Measurements from ENCODE around the gene SHISAL1. TPM values are rescaled to one million over a fixed set of nuclear protein-coding genes. Genes with fewer than 3 reads are reported as not detected.

The SHISAL1 gene
- total RNA-seq, 1 experiment from 2014 or later, result 2.9 TPM

DNA sequence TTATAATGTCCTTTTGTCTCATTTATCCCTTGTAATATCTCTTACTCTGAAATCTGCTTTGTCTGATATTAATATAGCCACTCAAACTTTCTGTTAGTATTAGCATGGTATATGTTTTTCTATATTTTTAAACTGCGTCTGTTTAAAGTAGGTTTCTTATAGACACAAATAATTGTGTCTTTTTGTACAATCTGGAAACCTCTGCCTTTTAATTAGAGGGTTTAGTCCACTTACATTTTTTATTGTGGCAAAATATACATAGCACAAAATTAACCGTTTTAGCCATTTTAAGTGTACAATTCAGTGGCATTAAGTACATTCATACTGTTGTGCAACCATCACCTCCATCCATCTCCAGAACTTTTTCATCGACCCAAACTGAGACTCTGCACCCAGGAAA lies 103.4 kb downstream of the SHISAL1 start:
- Histone ChIP-seq H3K56ac (ENCODE audit: insufficient read length, low read depth, low read length) (no peak overlapping the region), H2BK20ac (ENCODE audit: low read depth, low read length, poor library complexity, severe bottlenecking) (no peak overlapping the region), H3K23ac (ENCODE audit: insufficient read length, low read depth, low read length) (no peak overlapping the region), H3K79me2 (ENCODE audit: insufficient read depth, low read length) (no peaks in the 10 kb centered on the region), H4K20me1 (ENCODE audit: control insufficient read depth, insufficient read depth, insufficient read length) (no peaks in the 10 kb centered on the region), H3K79me1 (ENCODE audit: insufficient read depth, low read depth, low read length, poor library complexity, severe bottlenecking) (no peaks in the 10 kb centered on the region), H3K4me2 (ENCODE audit: insufficient read depth, insufficient read length, low read length) (no peak overlapping the region), H3K27me3 (ENCODE audit: insufficient read depth, low read length) (no peaks in the 10 kb centered on the region), H2BK5ac (ENCODE audit: insufficient read length, low read length) (no peak overlapping the region), H4K91ac (ENCODE audit: insufficient read length, low read depth, low read length) (no peak overlapping the region), H3T11ph (ENCODE audit: low read length) (no peak overlapping the region), H2BK15ac (ENCODE audit: low read depth, low read length) (no peak overlapping the region), H2BK120ac (ENCODE audit: low read depth, low read length, poor library complexity, severe bottlenecking) (no peak overlapping the region), H3K4ac (ENCODE audit: low read depth, low read length) (no peak overlapping the region), H3K18ac (ENCODE audit: insufficient read length, low read depth, low read length) (no peak overlapping the region), H2BK12ac (ENCODE audit: insufficient read length, low read depth, low read length) (no peak overlapping the region), H3K27ac (ENCODE audit: insufficient read length, low read depth, low read length) (no peak overlapping the region), H3K4me1 (ENCODE audit: insufficient read depth, low read length) (no peaks in the 10 kb centered on the region), H2AFZ (ENCODE audit: low read length) (no peak overlapping the region), H4K5ac (ENCODE audit: insufficient read length, low read depth, low read length) (no peak overlapping the region), H3K9me3 (ENCODE audit: control insufficient read depth, low read depth, low read length) (no peaks in the 10 kb centered on the region), H3K23me2 (ENCODE audit: insufficient read length, low read depth, low read length, poor library complexity, severe bottlenecking) (no peaks in the 10 kb centered on the region), H4K8ac (replicated peaks; ENCODE audit: insufficient read length, low read depth, low read length) (no peak overlapping the region), H3K14ac (ENCODE audit: insufficient read depth, low read length) (no peak overlapping the region), H3K9ac (ENCODE audit: extremely low read depth, insufficient read length, low read length) (no peak overlapping the region), H2AK5ac (ENCODE audit: insufficient read length, low read length) (no peak overlapping the region)
- Mint-ChIP-seq H3K27me3 (ENCODE audit: low read depth) (peaks cover 11% of the 10 kb centered on the region), H3K9me3 (peaks cover 0 to 11% of the 10 kb centered on the region in 2 experiments; a peak in 3 of 5 replicates), H3K36me3 (ENCODE audit: insufficient read depth in 1 of 3, low read depth in 3 of 3) (peaks cover 0 to 3% (median 0%) of the 10 kb centered on the region in 3 experiments; a peak in 2 of 7 replicates), H3K27ac (no peak overlapping the region), H3K4me3 (no peak overlapping the region), H3K4me1 (peaks cover 0 to 4% of the 10 kb centered on the region in 2 experiments; a peak in 2 of 4 replicates)
- DNase-seq, result no peak
- TF ChIP-seq CTCF (conservative IDR thresholded peaks at IDR 0.05), result no peak
- WGBS (ENCODE audit: extremely low coverage, insufficient read length, low lambda C conversion rate), result no CpG with 5 or more reads among the region's 3 CpGs
